Activated CD4-positive, alpha-beta T cell treated with anti-CD3 and anti-CD28 coated beads for 4 hours (primary cell): Measurements from ENCODE around the gene KLHL26.

Source experiments
- DNase-seq, 2 donors: peaks; one replicate each; pipeline ENCODE4 v3.0.0-alpha.2; 2020

KLHL26 gene

GRCh38 chr19:18649371-18650020 is 12.7 kb downstream of the KLHL26 start:
- no peak for DNase-seq

DNA sequence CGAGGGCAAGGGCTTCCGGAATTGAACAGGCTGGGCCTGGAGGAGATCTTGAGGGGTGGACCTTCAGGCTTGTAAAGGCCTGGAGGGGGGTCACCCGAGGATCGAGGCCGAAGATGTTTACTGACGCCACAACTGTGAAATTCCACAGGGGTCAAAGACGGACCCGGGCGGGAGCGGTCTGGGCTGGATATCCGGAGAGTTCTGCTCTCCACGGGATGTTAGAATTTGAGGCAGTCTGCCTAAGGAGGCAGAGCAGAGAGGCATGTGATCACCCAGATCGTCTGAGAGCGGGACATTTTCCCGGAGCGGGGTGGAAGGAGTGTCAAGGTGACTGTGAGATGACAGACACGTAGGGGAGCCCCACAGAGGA is 13.2 kb downstream of the KLHL26 start:
- no peak for DNase-seq

- no peak for DNase-seq
Observed at GRCh38 chr19:18650468-18651041, 13.7 kb downstream of the KLHL26 start.

GRCh38 chr19:18651300-18651699 is 14.5 kb downstream of the KLHL26 start:
- no peak for DNase-seq

- no peak for DNase-seq
Observed at GRCh38 chr19:18651733-18652132, 14.9 kb downstream of the KLHL26 start.

GRCh38 chr19:18653853-18654252 is 17.0 kb downstream of the KLHL26 start:
- no peak for DNase-seq

GRCh38 chr19:18654469-18654868 is 17.6 kb downstream of the KLHL26 start:
- DNase-seq: no peak

GRCh38 chr19:18655173-18655844 is 18.5 kb downstream of the KLHL26 start:
- no peak for DNase-seq

DNA sequence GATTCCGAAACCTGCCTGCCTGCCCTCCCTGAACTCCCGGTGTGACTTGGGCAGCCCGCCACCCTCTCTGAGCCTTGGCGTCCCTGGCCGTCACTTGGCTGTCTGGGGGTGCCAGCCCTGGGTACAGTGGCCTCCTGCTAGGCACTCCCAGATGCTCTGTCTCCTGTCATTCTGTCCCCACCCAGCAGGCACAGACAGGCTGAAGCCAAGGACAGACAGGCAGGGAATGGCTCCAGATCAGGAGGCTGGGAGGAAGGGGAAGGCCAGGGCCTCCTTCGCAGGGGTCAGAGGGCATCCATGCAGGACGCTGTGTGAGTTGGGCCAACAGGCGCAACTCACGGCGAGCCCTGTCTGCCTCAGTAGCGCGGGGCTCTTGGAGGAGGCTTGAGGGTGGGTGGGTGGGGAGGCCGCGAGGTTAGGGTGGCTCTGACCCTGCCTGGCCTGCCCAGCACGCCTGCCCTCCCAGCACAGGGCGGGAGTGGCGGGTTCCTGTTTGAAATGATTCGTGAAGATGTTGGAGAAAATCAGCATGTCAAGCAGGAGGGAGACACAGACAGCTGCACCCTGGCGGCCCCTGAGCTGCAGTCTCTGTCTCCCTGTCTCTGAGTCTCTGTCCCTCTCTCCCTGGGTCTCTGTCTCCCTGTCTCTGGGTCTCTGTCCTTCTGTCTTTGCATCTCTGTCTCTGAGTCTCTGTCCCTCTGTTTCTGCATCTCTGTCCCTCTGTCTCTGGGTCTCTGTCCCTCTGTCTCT is 19.7 kb downstream of the KLHL26 start:
- DNase-seq: no peak

DNA sequence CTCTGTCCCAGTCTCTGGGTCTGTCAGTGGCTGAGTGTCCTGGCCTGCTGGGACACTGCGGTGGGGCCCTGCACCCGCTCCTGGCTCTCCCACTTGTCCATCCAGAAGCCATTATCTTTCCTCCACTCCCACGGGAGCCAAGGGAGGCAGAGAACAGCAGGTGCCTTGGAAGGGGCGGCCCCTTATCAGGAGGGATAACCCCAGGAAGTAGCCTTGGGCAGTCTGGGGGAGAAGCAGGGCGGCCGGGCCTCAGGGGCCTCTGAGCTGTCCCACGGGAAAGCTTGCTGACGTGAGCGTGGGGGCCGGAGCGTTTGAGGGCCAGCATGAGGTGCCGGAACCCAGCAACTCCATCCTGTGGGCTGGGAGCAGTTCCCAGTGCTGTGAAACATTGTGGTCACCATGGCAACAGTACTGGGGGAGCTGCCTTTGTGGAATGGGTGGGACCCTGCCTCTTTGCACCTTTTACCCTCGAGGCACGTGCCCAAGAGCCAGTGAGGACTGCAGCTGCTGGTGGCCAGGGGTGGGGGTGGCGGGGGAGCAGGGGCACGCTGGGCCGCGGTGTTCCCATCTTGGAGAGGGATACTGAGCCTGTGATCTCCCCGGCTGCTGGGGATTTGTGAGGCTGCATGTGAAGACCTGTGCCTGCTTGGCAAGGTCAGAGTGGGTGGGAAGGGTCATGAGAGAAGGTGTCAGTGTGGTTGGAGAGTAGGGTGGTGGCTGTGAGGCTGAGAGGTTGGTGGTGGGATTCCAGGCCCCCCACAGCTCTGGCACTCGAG is 20.9 kb downstream of the KLHL26 start:
- DNase-seq: no peak

- no peak for DNase-seq
Observed at GRCh38 chr19:18658366-18658855, 21.6 kb downstream of the KLHL26 start.

DNA sequence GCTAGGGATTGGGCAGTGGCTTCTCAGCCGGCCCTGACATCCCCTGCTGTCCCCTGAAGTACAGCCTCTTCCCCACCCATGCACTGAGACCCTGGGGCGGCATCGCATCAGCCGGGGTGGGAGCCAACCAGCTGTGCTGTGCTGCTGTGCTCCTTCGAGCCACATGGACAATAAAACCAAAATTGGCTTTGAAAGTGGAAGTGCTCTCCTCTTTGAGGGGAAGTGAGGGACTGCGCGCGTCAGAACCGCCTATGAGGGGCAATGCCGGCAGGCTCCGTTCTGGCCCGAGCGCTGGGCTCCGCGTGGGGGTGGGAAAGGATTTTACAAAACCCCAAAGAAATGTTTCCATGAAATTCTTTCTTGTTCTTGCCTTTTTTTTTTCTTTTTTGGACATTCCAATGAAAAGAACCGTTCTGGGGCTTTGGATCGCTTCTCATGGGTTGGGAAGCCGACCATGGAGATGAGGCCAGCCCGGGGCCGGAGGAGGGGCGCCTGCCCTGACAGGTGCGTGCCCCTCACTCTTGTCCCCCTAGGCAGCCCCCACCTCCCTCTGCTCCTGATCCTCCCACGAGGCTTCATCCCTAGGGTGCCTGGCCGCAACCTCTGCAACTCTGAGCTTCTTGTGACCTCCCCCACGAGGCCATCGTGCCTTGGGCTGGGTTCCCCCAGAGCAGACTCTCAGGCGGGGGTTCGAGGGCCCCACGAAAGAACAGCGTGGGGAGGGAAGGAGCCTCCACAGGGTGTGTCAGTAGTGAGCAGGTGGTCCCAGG is 22.6 kb downstream of the KLHL26 start:
- no peak for DNase-seq

GRCh38 chr19:18660051-18660910 is 23.5 kb downstream of the KLHL26 start:
- no peak for DNase-seq

DNA sequence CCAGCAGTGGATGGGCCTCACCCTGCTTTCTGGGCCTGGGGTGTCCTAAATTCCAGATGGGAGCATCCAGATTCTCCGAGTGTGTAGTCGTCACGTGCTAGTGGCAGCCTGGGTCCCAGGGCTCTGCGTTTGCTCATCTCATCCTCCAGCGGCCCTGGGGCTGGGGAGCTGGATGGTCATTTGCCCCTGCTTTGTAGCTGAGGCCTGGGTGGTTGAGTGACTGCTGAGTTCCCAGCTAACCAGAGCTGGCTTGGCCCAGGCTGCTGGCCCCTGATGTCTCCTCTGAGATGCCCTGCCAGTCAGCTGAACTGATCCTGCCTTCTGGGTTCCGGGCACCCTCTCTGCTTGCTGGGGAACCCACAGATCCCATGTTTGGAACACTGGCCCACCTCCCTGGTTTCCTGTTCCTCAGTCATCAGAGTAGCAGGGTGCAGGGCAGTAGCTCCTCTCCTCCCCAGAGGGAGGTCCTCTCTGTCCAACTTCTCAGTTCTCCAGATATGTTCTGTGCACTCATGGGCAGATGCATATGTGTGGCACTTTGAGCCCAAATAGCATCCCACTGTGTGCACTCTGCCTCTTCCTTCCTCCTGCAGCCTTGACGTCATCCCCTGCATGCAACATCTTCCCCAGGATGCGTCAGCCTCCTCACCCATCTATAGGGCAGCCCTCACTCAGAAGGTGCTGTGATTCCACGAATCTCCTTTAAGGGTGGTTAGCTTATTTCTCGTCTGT is 24.3 kb downstream of the KLHL26 start:
- no peak for DNase-seq

- DNase-seq: no peak
Observed at GRCh38 chr19:18662972-18663732, 26.3 kb downstream of the KLHL26 start.

GRCh38 chr19:18663940-18664530 is 27.2 kb downstream of the KLHL26 start:
- DNase-seq: no peak

DNA sequence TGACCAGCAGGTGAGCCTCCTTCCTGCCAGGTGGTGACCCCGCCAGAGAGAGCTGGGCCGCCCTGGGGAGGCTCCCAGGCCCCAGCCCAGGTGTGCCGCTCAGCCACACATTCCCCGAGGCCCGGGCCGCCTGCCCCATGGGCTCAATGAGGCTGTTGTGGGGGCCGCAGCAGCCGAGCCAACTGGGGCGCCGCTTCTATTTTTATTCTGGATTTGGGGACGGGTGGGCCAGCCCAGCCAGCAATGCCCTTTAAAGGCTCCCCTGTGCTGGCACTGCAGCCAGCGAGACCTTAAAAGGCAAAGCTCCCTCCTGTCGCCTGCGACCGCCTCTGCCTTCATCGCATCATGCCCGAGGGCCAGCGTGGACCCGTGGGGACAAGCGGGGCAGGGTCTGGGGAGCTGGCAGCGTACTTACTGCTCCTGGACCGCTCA is 29.0 kb downstream of the KLHL26 start:
- no peak for DNase-seq

DNA sequence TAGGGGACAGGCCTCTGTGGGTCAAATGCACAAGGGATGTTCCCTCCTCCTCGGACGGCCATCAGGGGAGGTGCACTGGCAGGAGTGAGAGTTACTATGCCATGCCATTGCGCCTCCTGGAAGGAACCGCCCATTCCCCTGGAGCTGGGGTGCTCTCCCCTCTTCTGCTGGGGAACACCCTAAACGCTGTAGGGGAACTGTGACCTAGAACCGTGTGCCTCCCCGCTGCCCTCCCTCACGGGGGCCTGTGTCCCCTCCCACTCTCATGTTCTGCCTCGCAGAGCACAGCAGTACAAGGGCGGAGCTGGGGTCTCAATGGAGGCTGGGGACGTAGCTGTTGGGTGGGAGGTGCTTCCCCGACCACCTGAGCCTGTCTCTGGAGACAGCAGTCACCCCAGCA is 29.5 kb downstream of the KLHL26 start:
- no peak for DNase-seq

DNA sequence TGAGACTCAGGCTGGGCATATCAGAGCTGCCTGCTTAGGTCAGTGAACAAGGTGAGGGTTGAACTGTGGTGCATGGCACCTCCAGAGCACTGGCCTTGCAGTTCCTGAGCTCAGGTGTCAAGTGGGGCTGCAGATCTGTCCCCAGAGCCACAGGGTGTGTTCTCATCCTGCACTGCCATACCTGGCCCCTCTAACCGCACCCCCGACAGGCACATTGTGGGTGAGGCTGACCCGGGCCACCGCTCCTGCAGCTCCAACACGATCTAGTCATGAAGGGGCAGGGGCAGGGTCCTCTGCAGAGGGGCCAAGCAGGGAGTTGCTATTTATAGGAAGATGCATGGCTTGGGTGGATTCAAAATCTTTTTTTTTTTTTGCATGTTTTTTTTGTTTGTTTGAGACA is 30.0 kb downstream of the KLHL26 start:
- no peak for DNase-seq
